GM10248 (cell line): ENCODE measurements around the gene ISG20.

Experiments used
- CTCF ChIA-PET: fragments of 300-600 bp; sonication (Branson Sonifier 250); formaldehyde crosslinking; extraction: SDS; loops from one replicate; lab custom pipeline; 2021; ENCODE audit warnings: antibody characterized with exemption; lab: Yijun Ruan, JAX
- POLR2A ChIA-PET: fragments of 350-650 bp; sonication (Branson Sonifier 250); formaldehyde crosslinking; extraction: SDS; loops from one replicate; lab custom pipeline; 2020; ENCODE audit warnings: antibody characterized with exemption; lab: Yijun Ruan, JAX
- DNase-seq: peaks from one replicate; pipeline ENCODE4 v3.0.0; 2012; ENCODE audit errors: extremely low spot score
- TF ChIP-seq, protein P1 (sequence below): IDR thresholded peaks from 2 replicates; pipeline ENCODE4 v1.5.1; 2012; ENCODE audit warnings: mild to moderate bottlenecking, low read depth; ENCODE audit errors: extremely low read depth, missing control alignments, control extremely low read depth

Gene ISG20

DNA sequence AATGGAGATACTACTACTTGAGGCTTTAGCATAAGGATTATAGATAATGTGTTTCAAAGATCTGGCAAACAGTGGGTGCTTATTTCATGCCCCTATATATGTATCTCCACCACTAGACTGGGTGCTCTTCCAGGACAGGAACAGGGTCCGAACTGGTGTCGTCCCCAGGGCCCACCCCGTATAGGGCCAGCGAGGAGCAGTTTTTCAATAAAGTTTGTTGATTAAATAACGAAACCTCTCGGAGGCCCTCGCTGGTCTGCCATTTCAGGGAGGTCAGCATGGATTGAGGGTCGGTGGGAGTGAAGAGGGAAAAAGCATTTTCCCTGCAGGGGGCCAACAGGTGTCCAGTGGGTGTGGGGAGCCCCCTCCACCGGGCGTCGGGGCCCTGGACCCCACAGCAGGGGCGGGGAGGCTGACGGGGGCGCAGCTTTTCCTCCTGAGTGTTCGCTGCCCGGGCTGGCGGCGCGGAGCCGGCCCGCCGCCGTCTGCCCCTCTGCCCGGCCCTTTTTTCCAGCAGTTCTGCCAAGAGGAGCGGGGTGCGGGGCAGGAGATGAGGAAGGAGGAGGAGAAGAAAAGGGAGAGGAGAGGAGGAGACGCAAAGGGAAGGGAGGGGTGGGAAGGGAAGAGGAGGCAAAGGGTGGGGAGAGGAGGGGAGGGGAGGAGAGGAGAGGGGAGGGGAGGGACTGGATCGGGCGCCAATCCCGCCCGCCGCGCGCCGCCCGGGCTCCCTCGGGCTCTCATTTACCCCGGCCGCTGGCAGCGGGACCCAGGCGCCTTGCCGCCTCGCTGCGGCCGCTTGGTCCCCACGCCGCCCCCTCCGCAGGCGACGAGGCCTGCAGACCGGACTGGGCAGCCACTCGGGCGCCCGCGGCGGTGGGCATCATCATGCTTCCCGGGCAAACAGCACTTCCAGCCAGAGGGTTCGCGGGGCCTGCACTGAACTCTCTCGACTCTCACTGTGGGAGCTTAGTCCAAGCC, 66.3 kb downstream of the ISG20 start:
- no peak for DNase-seq
- POLR2A ChIA-PET, result no interaction called here
- TF ChIP-seq, protein P1, sequence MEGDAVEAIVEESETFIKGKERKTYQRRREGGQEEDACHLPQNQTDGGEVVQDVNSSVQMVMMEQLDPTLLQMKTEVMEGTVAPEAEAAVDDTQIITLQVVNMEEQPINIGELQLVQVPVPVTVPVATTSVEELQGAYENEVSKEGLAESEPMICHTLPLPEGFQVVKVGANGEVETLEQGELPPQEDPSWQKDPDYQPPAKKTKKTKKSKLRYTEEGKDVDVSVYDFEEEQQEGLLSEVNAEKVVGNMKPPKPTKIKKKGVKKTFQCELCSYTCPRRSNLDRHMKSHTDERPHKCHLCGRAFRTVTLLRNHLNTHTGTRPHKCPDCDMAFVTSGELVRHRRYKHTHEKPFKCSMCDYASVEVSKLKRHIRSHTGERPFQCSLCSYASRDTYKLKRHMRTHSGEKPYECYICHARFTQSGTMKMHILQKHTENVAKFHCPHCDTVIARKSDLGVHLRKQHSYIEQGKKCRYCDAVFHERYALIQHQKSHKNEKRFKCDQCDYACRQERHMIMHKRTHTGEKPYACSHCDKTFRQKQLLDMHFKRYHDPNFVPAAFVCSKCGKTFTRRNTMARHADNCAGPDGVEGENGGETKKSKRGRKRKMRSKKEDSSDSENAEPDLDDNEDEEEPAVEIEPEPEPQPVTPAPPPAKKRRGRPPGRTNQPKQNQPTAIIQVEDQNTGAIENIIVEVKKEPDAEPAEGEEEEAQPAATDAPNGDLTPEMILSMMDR, result no peak
- CTCF ChIA-PET, result interaction anchor here (1.3 kb wide), 1 partner anchor 80 kb away, joined by 3 read pairs; no protein-coding TSS in a partner anchor

DNA sequence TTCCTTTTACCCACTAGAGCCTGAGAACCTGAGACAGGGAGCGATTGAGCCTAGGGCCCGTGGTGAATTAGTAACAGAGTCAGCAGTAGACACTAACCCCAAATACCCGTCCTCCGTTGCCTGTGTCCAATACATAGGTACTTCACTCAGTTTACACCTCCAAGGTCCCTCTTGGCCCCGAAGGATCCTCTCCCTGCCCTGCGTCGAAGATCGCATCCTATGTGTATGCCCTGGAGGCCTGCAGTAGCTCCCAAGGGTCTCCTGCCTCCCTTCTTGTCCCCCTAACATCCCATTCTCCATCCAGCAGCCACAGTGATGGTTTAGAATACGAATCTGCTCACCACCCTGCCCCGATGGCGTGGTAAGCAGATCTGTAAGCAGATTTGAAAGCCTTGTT, 67.0 kb downstream of the ISG20 start:
- no peak for DNase-seq
- POLR2A ChIA-PET, result no interaction called here
- CTCF ChIA-PET, result interaction anchor here (0.7 to 1.3 kb wide), 2 partner anchors 52 to 81 kb away, joined by 3 read pairs; no protein-coding TSS in a partner anchor
- TF ChIP-seq, protein P1, result no peak
